GM19452 (cell line): ENCODE data around the gene FGD6.
"Not testable (repeated sequence)": the region's sequence is repeated elsewhere in the genome, so short reads cannot be mapped to it uniquely, and the experiment has no call there.

Experiments used
- ATAC-seq: cut with Tn5 transposase; IDR thresholded peaks from one replicate; pipeline ENCODE4 v1.9.1; 2021; ENCODE audit not compliant: unreplicated experiment

The FGD6 gene

DNA sequence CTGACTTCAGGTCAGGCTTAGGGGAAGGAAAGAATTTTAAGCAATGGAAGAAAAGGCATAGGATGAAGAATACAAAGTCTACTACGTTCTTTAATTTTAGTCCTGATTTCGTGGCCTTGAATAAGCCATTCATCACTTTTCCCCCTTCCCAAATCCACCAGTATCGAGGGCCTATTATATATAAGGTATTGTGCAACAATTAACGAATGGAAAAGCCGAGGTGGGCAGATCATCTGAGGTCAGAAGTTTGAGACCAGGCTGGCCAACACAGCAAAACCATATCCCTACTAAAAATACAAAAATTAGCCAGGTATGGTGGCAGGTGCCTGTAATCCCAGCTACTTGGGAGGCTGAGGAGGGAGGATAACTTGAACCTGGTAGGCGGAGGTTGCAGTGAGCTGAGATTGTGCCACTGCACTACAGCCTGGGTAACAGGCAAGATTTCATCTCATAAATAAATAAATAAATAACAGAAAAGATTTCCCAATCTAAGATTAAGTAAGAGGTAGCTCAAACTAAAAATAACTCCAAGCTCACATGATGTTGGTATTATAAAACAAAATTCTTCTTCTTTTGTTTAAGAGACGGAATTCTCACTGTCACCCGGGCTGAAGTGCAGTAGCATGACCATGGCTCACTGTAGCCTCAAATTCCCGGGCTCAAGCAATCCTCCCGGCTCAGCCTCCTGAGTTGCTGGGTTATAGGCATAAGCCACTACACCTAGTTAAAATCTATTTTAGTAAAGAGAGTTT is 85.5 kb downstream of the FGD6 start:
- ATAC-seq = no peak

DNA sequence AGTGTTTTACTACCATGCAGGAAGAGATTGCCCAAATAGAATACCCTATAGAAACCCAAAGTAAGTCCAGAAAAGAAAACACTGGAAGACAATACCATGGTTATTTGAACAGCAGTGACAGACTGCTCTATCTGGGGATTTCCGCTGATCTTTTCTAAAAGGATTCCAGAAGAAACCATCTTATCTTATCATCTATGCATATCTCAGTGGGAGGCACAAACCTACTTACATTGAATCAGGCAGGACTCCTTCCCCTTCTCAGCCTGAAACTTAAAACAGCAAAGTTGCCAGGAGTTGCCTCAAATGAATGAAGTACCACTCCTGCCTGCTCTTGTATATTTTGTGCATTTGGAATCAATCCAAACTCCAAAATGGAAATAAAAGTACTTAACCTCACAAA is 87.2 kb downstream of the FGD6 start:
- ATAC-seq = no peak

DNA sequence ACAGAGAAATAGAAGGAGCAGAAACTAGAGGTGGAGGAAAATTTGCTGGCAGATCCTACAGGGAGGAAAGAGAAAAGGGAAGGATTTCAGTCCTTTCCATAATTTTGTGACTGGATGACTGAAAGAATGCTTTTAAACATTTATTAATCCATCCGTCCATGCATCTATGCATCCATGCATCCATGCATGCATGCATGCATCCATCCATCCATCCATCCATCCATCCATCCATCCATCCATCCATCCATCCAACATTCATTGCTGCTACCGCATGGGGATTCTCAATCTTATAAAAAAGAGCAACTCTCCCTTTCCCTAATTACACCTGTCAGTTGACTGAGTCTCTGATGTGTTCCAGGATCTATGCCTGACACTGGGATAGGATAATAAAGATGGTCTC is 88.2 kb downstream of the FGD6 start:
- ATAC-seq = no peak

DNA sequence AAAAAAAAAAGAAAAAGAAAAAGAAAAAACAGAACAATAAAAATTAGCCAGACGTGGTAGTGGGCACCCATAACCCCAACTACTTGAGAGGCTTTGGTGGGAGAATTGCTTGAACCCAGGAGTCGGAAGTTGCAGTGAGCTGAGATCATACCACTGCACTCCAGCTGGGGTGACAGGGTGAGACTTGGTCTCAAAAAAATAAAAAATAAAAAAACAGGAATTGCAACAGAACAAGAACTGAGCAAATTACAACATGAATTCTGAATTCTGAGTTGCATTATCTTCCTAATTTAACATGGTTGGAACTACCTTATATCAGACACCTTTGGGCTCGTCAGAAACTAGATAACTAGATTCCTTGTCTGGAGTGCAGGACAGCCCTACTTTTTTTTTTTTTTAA is 90.5 kb downstream of the FGD6 start:
- ATAC-seq = no peak

DNA sequence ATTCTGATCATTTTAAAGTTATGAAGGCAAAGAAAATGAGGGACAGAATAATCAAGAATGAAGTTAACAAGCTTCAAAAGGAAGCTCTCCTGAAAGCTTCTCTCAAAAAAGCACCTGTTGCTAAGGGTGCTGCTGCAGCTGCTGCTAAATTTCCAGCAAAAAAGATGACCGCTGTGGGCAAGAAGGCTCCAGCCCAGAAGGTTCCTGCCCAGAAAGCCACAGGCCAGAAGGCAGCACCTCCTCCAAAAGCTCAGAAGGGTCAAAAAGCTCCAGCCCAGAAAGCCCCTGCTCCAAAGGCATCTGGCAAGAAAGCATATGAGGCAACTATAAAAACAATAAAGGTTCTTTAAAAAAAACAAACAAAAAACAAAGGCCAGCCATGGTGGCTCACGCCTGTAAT is 91.2 kb downstream of the FGD6 start:
- no peak for ATAC-seq

DNA sequence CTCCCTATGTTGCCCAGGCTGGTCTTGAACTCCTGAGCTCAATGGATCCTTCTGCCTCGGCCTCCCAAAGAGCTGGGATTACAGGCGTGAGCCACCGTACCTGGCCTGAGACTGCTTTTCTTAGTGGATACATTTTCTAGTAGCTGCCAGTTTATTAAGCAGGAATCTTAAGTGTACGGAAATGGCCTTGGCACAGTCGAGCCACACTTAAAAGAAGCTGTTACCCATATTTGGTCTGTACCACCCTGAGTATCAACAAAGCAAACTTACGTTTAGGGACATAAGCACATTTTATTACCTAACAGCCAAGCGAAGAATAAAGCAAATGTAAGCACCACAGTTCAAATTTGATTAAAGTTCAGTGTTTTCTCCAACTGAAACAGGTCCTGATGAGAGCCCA is 93.2 kb downstream of the FGD6 start:
- no peak for ATAC-seq

DNA sequence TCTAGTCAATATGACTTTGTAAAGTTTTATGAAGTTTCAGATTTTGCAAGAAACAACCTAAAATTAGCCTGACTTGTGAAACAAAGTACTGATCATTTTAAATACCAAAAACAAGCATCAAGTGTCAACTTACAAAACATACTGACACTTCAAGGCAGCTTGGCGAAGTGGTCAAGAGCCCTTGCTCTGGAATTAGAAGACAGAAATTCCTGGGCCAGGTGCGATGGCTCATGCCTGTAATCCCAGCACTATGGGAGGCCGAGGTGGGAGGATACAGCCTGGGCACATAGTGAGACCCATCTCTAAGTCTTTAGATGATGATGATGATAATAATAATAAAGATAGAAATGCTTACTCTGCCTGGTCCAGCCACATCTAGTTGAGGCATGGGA is 98.5 kb downstream of the FGD6 start:
- ATAC-seq = no peak

DNA sequence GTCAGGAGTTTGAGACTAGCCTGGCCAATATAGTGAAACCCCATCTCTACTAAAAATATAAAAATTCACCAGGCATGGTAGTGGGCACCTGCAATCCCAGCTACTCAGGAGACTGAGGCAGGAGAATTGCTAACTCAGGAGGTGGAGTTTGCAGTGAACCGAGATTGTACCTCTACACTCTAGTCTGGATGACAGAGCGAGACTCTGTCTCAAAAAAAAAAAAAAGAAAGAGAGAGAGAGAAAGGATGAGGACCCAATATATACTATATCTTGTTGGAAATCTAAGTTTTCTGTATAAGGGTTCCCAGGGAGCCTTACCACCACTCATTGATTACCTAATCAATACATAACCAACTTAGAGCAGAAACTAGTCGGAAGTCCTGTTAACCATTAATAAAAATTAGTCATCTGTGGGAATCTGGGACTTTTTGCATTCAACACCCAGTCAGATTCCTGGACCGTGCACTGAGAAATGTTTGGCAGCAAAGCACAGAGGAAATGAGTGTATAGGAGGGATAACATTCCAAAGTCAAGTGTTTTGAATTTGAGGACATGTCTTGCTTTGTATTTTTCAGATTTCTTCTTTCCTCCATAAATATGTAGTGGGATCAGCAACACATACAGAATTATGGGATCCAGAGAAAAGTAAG is 99.0 kb downstream of the FGD6 start:
- no peak for ATAC-seq

DNA sequence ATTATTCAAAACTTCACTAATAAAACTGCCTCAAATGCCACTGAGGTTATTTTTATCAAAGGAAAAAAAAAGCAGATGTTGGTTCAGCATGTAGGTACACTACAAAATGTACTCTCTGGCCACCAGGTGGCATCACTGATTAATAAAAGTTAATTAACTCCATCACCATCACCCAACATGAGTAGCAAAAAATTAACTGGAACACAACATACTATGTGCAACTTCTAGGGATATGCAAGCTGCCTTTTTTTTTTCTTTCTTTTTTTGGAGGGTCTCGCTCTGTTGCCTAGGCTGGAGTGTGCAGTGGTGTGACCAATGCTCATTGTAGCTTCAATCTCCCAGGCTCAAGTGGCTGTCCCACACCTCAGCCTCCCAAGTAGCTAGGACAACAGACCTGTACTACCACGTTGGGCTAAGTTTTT is 100.1 kb downstream of the FGD6 start:
- ATAC-seq = no peak

DNA sequence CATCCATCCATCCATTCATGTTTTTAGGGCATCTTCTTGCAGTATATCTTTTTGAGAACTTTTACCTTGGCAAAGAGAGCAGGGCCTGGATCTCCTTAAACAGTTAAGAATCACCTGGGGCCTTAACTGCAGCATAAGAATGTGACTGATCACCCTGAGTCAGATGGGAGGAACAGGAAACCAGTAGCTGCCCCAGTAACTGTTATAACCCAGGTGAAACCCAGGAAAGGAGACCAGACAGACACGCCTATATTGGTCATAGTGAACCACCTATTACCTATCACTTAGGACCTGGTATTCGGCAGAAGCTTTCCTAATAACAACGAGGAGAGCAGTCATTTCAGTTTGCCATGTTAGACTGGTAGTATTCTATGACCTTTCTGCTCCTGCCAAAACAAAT is 100.5 kb downstream of the FGD6 start:
- no peak for ATAC-seq

DNA sequence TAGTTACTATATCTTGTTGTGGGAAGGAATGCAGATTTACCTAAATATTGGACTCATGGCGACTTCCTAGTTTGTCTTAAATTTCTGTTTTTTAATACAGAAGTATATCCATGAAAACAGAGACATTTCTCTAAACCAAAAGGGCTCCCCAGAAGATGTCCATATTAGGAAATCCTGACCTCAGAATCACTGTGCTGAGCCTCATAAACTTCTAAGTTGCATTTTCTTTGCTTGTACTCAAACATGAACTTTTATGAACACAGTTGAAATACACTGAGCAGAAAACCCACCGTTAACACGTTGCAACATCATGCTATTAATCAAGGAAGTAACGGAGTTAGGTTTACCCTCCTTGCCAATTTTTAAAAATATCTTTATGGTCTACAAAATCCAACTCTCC is 100.9 kb downstream of the FGD6 start:
- ATAC-seq = no peak

DNA sequence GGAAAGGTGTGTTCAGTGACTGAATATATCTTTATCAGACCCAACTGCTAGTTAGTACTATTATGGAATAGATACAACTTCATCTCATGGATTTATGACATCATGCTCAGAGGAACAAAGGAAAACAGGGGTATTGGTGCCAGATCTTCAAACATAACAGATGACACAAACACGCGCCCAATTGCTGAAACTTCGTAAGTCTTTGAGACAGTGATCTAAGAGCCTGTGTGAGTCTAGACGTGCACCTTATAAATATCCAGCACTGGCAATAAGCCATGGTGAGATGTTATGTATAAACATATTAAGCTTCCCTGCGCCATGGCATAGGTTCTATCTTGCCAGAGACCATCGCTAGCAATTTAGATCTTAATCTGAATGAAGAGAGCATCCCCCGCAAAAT is 101.6 kb downstream of the FGD6 start:
- no peak for ATAC-seq

DNA sequence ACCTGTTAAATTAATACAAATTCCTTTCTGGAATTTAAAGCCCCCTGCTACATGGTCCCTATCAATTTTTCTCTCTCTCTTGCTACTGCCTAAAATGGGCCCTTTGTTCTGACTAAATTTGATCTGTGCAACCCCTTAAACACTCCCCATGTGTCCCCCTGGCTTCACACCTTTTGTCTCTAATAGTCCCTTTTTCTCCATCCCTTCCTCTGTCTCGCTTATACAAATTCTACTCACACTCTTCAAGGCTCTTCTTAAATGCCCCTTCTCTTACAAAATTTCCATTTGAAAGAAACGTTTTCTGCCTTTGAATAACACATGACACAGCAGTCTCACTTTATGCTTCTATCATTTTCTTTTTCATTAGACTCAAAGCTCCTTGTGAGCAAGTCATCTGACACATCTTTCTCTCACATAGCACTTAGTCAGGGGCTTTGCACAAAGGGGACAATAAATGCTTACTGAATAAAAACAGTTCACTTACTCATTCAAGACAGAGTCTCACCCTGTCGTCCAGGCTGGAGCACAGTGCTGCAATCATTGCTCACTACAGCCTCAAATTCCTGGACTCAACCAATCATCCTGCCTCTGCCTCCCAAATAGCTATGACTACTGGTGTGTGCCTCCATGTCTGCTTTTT is 102.4 kb downstream of the FGD6 start:
- ATAC-seq = no peak

DNA sequence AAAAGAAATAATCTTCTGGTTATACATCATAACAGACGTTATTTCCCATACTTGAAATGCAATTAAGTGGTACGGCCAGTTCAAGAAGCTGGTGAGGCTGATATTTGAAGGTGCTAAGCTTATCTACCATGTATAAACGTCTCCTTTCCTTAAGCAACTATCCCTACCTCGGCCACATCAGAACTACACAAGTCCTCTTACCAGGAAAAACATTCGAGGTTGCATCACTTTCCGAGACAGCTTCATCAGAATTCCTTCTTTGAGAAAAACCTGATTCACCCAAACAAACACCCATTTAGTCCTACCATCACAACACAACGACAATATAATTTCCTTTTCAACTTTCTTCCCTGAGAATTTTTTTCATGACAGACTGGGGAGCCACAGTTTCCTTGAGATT is 109.9 kb downstream of the FGD6 start:
- ATAC-seq = no peak

DNA sequence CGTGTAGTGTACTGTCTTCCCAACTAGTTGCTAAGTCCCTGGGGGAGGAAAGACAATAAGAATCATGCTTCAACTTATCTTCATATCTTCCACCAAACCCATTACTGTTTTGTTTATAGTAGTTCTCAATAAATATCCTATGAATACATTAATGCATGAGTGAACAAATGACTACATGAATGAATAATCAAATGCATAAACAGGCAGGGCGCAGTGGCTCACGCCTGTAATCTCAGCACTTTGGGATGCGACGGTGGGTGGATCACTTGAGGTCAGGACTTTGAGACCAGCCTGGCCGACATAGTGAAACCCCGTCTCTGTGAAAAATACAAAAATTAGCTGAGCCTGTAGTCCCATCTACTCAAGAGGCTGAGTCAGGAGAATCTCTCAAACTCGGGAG is 111.7 kb downstream of the FGD6 start:
- no peak for ATAC-seq

DNA sequence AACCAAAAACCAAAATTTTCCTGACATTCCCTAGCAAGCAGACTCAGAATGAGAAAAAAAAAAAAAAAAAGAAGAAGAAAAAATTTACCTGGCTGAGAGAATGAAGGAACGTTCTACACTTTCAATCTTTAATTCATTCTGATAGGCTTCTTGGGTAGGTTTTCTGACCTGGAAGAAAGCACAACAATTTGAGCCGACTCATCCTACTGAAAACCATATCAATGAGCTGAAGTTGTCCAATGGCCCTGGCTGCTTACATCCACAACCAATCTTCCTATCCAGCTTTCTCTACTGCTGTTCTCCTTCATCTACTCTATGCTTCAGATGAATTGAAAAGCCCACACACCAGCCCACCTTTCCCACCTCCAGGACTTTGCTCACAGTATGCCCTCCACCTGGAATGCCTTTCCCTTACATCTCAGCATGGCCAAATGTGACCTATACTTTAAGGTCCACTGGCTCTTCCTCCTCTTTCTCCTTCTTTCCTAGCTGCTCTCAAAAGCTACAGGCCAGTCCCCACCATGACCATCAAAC is 112.3 kb downstream of the FGD6 start:
- no peak for ATAC-seq

DNA sequence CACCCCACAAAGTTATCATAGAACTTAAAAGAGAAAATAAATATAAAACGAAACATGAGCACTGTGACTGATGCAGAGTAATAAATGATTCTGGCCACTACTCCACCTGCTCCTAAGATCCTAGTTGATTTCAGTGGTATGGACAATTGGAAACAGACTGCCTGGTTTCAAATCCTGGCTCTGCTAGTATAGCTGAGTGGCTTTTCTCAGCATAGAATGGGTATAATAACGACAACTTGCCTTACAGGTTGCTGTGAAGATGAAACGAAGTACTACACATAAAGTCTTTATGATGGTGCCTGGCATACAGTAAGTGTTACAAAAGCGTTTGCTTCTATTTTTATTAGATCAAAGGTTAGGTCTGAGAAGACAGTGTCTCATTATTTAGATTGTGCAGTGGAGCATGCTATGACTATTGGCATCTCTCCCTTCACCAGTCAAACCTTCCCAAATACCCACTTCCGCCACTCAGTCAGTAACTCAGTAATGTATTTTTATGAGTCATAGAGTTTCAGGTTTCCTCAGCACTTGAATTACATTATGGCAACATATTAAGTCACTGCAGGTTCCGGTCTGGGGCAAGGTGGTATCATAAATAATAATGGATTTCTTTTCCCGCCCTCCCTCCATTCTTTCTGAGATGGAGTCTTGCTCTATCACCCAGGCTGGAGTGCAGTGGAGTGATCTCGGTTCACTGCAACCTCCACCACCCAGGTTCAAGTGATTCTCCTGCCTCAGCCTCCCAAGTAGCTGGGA is 114.2 kb downstream of the FGD6 start:
- peak; percentile 98 for ATAC-seq

DNA sequence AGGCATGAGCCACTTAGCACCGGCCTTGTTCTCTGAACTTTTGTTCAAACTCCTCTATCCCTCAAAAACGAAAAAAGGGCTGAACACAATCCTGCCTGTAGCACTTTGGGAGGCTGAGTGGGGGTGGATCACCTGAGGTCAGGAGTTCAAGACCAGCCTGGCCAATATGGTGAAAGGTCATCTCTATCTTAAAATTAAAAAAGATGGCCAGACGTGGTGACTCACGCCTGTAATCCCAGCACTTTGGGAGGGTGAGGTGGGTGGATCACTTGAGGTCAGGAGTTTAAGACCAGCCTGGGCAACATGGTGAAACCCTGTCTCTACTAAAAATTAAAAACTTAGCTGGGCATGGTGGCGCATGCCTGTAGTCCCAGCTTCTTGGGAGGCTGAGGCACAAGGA is 115.3 kb downstream of the FGD6 start:
- ATAC-seq = not testable (repeated sequence)

DNA sequence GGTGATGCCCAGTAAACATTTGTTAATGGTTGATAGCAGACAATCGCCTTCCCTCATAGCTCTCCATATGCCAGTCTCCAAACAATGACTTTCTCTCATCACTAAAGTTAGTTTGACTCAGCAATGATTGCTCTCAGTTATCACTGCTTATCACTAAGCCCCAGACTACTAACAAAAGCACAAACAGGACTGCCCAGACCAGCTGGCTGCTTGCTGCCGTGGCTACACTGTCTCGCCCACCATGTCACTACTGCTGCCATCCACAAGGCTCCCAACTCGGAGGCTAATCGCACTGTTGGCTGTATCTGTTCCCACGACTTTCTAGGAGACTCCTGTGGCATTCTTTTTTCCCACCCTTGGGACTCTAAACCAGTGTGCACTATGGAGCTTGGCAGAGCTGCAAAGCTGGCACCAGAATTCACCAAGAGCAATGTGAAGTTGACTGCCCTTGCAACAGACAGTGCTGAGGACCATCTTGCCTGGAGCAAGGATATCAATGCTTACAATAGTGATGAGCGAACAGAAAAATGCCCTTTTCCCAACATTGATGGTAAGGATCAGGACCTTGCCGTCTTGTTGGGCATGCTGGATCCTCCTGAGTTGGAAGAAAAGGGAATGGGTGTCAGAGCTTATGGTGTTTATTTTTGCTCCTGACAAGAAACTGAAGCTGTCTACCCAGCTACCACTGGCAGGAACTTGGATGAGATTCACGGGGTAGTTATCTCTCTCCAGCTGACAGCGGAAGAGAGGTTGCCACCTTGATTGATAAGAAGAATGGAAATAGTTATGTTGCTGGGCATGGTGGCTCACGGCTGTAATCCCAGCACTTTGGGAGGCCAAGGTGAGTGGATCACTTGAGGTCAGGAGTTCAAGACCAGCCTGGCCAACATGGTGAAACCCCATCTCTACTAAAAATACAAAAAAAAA is 116.7 kb downstream of the FGD6 start:
- ATAC-seq = no peak

DNA sequence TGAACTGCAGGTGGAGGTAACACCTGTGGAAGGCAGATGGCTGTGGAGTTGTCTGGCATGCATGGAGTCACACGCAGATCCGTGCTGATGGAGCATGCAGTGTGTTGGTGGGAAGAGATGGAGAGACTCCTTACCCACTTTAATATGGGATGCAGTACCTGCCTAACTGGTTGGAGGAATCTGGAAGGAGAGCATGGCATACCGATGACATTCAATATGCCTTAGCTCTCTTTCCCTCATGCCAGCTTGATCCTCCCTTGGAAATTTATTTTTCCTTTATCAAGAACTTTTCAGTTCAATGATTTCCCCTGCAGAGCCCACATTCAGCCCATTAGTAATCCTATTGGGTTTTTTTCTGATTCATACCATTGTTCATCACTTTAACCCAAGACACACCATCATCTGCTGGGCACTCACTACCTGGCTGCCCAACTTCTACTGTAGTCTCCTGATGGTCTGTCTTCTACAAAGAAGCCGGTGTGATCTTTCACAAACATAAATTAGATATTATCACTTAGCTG is 117.9 kb downstream of the FGD6 start:
- no peak for ATAC-seq
